Osteocyte (in vitro differentiated cells): ENCODE results near the gene CHKB. TPM values are rescaled to one million over a fixed set of nuclear protein-coding genes. Genes with fewer than 3 reads are reported as not detected.
A peak's percentile ranks its signal among the peaks of the same experiment; 100 is the strongest.

ENCODE experiments used
- DNase-seq: peaks from one replicate; pipeline ENCODE4 v3.0.0; 2021; ENCODE audit warnings: mixed read lengths; ENCODE audit not compliant: unreplicated experiment; ENCODE audit errors: extremely low spot score
- H3K27ac Mint-ChIP-seq: one replicate; pipeline ENCODE4 v1.8.0; 2021; ENCODE audit warnings: mild to moderate bottlenecking, mixed read lengths; ENCODE audit not compliant: unreplicated experiment
- H3K27me3 Mint-ChIP-seq: one replicate; pipeline ENCODE4 v1.8.0; 2021; ENCODE audit warnings: mixed read lengths; ENCODE audit not compliant: unreplicated experiment
- H3K36me3 Mint-ChIP-seq: one replicate; pipeline ENCODE4 v1.8.0; 2021; ENCODE audit warnings: mixed read lengths; ENCODE audit not compliant: unreplicated experiment
- H3K4me1 Mint-ChIP-seq: one replicate; pipeline ENCODE4 v1.8.0; 2021; ENCODE audit warnings: mixed read lengths; ENCODE audit not compliant: unreplicated experiment
- H3K4me3 Mint-ChIP-seq: one replicate; pipeline ENCODE4 v1.8.0; 2021; ENCODE audit warnings: mild to moderate bottlenecking, moderate library complexity, mixed read lengths; ENCODE audit not compliant: unreplicated experiment
- H3K9me3 Mint-ChIP-seq: one replicate; pipeline ENCODE4 v1.8.0; 2021; ENCODE audit warnings: mixed read lengths; ENCODE audit not compliant: unreplicated experiment
- total RNA-seq: library from RNA; stranded (reverse); gene quantifications from 2 replicates; pipeline ENCODE4 v1.2.1, GENCODE V29; 2021
- TF ChIP-seq, protein P1 (sequence below): fragments of 200-600 bp; sonication (generic); IDR thresholded peaks from 2 replicates; pipeline ENCODE4 v1.5.0; 2021; ENCODE audit warnings: antibody characterized with exemption, mild to moderate bottlenecking, moderate library complexity

Gene CHKB
- total RNA-seq, 1 donor from 2014 or later = 79.9 TPM

DNA sequence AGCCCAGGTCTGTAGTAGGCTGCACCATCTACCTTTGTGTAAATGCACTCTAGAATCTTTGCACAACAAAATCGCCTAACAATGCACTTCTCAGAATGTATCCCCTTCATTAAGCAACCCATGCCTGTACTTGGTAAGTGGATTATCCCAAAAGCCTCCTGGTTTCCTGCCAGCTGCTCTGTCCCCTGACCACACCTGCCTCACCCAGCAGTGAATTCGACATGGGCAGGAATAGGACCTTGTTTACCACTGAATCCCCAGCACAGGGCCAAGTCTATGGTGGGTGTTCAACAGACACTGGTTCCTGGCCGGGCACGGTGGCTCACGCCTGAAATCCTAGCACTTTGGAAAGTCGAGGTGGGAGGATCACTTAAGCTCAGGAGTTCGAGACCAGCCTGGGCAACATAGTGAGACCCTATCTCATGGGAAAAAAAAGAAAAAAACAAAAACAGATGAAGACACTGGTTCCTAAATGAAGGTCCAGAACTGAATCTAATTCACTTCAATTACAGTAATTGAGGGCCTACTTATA, 14.9 kb downstream of the CHKB start:
- no peak for DNase-seq
- H3K36me3 Mint-ChIP-seq = peaks cover 11% of the 10 kb centered on the region
- TF ChIP-seq, protein P1, sequence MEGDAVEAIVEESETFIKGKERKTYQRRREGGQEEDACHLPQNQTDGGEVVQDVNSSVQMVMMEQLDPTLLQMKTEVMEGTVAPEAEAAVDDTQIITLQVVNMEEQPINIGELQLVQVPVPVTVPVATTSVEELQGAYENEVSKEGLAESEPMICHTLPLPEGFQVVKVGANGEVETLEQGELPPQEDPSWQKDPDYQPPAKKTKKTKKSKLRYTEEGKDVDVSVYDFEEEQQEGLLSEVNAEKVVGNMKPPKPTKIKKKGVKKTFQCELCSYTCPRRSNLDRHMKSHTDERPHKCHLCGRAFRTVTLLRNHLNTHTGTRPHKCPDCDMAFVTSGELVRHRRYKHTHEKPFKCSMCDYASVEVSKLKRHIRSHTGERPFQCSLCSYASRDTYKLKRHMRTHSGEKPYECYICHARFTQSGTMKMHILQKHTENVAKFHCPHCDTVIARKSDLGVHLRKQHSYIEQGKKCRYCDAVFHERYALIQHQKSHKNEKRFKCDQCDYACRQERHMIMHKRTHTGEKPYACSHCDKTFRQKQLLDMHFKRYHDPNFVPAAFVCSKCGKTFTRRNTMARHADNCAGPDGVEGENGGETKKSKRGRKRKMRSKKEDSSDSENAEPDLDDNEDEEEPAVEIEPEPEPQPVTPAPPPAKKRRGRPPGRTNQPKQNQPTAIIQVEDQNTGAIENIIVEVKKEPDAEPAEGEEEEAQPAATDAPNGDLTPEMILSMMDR = no peak
- no peak overlapping the region for H3K4me3 Mint-ChIP-seq
- no peaks in the 10 kb centered on the region for H3K27me3 Mint-ChIP-seq
- no peaks in the 10 kb centered on the region for H3K9me3 Mint-ChIP-seq
- peaks cover 11% of the 10 kb centered on the region for H3K4me1 Mint-ChIP-seq
- H3K27ac Mint-ChIP-seq = no peak overlapping the region

DNA sequence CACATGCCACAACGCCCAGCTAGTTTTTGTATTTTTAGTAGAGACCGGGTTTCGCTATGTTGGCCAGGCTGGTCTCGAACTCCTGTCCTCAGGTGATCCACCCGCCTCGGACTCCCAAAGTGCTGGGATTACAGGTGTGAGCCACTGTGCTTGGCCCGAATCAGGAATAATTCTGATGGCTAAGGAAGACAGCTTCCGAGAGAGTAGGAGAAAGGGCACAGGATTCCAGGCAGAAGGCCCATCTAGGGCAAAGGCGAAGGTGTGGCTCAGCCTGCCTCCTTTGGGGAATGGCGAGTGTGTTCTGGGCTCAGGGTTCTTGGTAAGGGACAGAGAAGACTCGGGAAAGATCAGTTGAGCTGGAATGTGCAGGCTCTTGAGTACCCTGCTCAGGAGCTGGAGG, 18.4 kb downstream of the CHKB start:
- DNase-seq = no peak
- TF ChIP-seq, protein P1 = no peak
- Mint-ChIP-seq H3K27me3 (peaks cover 21% of the 10 kb centered on the region), H3K27ac (no peak overlapping the region), H3K36me3 (peaks cover 5% of the 10 kb centered on the region), H3K4me3 (no peak overlapping the region), H3K4me1 (peaks cover 17% of the 10 kb centered on the region), H3K9me3 (no peaks in the 10 kb centered on the region)

DNA sequence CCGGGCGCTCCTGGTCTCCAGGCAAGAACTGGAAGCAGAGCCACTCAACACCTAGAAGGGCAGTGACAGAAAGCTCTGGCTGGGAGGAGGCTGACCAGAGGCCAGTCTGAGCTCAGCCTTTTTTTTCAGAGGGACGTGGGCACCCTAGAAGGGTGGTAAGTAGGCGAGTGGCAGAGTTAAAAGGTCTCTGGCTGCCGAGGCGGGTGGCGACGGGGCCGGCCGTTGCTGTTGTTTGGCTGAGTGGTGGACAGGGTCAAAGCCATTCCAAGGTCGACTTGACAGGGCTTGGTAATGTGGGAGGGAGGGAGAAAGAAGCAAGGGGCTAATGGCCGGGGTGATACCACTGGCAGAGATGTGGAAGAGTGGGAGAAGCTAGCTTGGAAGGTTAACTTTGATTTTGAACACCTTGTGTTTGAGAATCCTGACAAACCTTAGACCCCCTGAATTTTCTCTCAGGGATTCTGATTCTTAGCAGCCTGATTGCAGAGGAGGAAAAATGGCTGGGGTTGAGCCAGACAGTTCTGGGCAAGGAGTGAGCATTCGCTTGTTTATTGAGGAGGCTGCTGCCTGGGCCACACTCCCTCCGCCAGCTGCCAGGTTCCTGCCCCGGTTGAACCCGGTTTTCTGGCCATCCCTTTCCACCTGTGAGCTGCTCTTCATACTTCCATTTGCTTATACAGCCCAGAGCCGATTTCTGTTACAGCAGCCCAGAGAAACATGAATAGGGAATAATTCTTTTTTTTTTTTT, 19.1 kb downstream of the CHKB start:
- TF ChIP-seq, protein P1 = no peak
- H3K27me3 Mint-ChIP-seq = peaks cover 28% of the 10 kb centered on the region
- H3K9me3 Mint-ChIP-seq = no peaks in the 10 kb centered on the region
- peak overlapping the region; percentile 60 for H3K27ac Mint-ChIP-seq
- no peak for DNase-seq
- H3K36me3 Mint-ChIP-seq = no peaks in the 10 kb centered on the region
- peaks cover 17% of the 10 kb centered on the region for H3K4me1 Mint-ChIP-seq
- peak overlapping the region; percentile 97 for H3K4me3 Mint-ChIP-seq

DNA sequence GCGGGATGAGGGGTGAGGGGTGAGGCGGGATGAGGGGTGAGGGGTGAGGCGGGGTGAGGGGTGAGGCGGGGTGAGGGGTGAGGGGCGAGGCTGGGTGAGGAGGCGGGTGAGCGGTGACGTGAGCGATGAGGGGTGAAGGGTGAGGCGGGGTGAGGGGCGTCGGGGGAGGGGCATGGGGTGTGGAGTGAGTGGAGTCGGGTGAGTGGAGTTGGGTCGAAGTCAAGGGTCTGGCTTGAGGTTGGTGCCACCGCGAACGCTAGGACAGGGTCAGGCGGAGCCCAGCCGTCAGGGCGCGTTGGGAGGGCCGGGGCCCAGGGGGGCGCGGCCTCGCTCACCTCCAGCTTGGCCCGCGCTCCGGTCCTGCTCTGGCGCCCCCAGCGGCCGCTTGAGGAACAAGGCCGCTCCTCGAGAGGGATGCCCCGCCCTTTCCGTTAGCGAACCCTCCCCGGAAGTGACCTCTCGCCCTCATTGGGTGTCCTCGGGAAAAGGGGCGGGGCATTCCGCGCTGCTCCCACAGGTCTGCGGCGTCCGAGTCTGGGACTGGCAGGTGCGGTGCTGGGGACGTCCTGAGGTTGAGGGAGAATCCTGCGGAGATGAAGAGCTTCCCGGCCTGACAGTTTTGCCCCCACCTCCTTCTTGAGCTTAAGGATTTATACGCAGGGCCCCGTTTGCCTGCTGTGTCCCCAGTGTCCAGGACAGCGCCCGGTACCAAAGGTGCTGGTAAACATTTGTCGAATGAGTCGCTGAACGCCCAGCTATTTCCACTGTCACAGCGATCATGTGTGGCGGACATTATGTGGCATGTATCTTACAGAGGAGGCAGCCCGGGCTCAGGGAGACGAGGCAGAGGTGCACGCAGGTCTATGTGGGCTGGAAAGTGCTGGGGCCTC, 19.9 kb downstream of the CHKB start, which contains the start of gene SYCE3:
SYCE3 (minus strand) TSS at position 397 of the 890 bp plus-strand sequence. CDS start 6,514 bp downstream, outside the sequence.
- TF ChIP-seq, protein P1 = peak; percentile 98
- H3K27ac Mint-ChIP-seq = peak within 1 kb of the TSS; percentile 60

More for the DNA sequence above, 19.9 kb downstream of the CHKB start, which contains the start of gene SYCE3:
- peak; percentile 98 for DNase-seq
- H3K4me3 Mint-ChIP-seq = peak within 1 kb of the TSS; percentile 97
- H3K27me3 Mint-ChIP-seq = peaks cover 30% of the 10 kb centered on the region
- H3K4me1 Mint-ChIP-seq = peaks cover 17% of the 10 kb centered on the region
- H3K36me3 Mint-ChIP-seq = no peaks in the 10 kb centered on the region
- H3K9me3 Mint-ChIP-seq = no peaks in the 10 kb centered on the region
